C4-2B (cell line): ENCODE measurements around the gene WNT9B.

ENCODE experiments used
- H3K27ac ChIP-seq: fragments of 450-650 bp; 2 replicates; pipeline ENCODE4 v1.5.1; 2017
- CTCF ChIP-seq: fragments of 450-650 bp; conservative IDR thresholded peaks from 2 replicates; pipeline ENCODE4 v1.5.1; 2017; ENCODE audit warnings: mild to moderate bottlenecking
- ZFX ChIP-seq: fragments of 450-650 bp; IDR thresholded peaks from 2 replicates; pipeline ENCODE4 v1.6.1; 2017

Gene WNT9B

GRCh38 chr17:46859996-46860395 is 8.6 kb downstream of the WNT9B start:
- no peak overlapping the region for H3K27ac ChIP-seq
- no peak for TF ChIP-seq CTCF
- no peak for TF ChIP-seq ZFX

- no peak overlapping the region for H3K27ac ChIP-seq
- TF ChIP-seq ZFX (no peak), CTCF (no peak)
These were observed 11.6 kb downstream of the WNT9B start for GRCh38 chr17:46862949-46863348.

GRCh38 chr17:46863383-46864121 is 12.2 kb downstream of the WNT9B start:
- no peak overlapping the region for H3K27ac ChIP-seq
- no peak for TF ChIP-seq CTCF
- no peak for TF ChIP-seq ZFX

- H3K27ac ChIP-seq, result no peak overlapping the region
- TF ChIP-seq CTCF, result no peak
- TF ChIP-seq ZFX, result no peak
These were observed 13.7 kb downstream of the WNT9B start for GRCh38 chr17:46865100-46865499.

GRCh38 chr17:46866325-46866724 is 14.9 kb downstream of the WNT9B start:
- TF ChIP-seq ZFX (no peak), CTCF (no peak)
- no peak overlapping the region for H3K27ac ChIP-seq

GRCh38 chr17:46866747-46867146 is 15.4 kb downstream of the WNT9B start:
- TF ChIP-seq ZFX, result no peak
- TF ChIP-seq CTCF, result no peak
- no peak overlapping the region for H3K27ac ChIP-seq

- no peak for TF ChIP-seq ZFX
- TF ChIP-seq CTCF, result no peak
- H3K27ac ChIP-seq, result no peak overlapping the region
These were observed 17.4 kb downstream of the WNT9B start for GRCh38 chr17:46868689-46869187.
